HG02870 (cell line): ENCODE data around the gene FGD4.

Experiments used
- ATAC-seq: cut with Tn5 transposase; IDR thresholded peaks from one replicate; pipeline ENCODE4 v1.9.1; 2021; ENCODE audit warnings: mild to moderate bottlenecking, moderate library complexity; ENCODE audit not compliant: unreplicated experiment

FGD4 gene

GRCh38 chr12:32596030-32596429 lies 196.7 kb downstream of the FGD4 start:
- ATAC-seq, result no peak

- ATAC-seq, result no peak
Measured at GRCh38 chr12:32598688-32599087, 199.3 kb downstream of the FGD4 start.

- ATAC-seq, result no peak
Measured at GRCh38 chr12:32600681-32601080, 201.3 kb downstream of the FGD4 start.

- ATAC-seq, result no peak
Measured at GRCh38 chr12:32603071-32603470, 203.7 kb downstream of the FGD4 start.

- peak; percentile 96 for ATAC-seq
Measured at GRCh38 chr12:32603858-32604257, 204.5 kb downstream of the FGD4 start.

GRCh38 chr12:32604565-32604964 lies 205.2 kb downstream of the FGD4 start:
- no peak for ATAC-seq

- no peak for ATAC-seq
Measured at GRCh38 chr12:32605326-32606095, 206.2 kb downstream of the FGD4 start.

- no peak for ATAC-seq
Measured at GRCh38 chr12:32606443-32606842, 207.1 kb downstream of the FGD4 start.

GRCh38 chr12:32609966-32610365 lies 210.6 kb downstream of the FGD4 start:
- ATAC-seq, result peak; percentile 74

GRCh38 chr12:32611986-32612385 lies 212.6 kb downstream of the FGD4 start:
- no peak for ATAC-seq

GRCh38 chr12:32612658-32613614 lies 213.6 kb downstream of the FGD4 start:
- ATAC-seq, result no peak

- no peak for ATAC-seq
Measured at GRCh38 chr12:32615441-32615840, 216.1 kb downstream of the FGD4 start.

GRCh38 chr12:32617534-32617933 lies 218.2 kb downstream of the FGD4 start:
- ATAC-seq, result no peak

GRCh38 chr12:32618115-32618514 lies 218.8 kb downstream of the FGD4 start:
- no peak for ATAC-seq

- no peak for ATAC-seq
Measured at GRCh38 chr12:32627976-32628375, 228.6 kb downstream of the FGD4 start.

- ATAC-seq, result no peak
Measured at GRCh38 chr12:32641287-32641901, 242.0 kb downstream of the FGD4 start.

GRCh38 chr12:32644431-32644830 lies 245.1 kb downstream of the FGD4 start:
- ATAC-seq, result no peak

- ATAC-seq, result no peak
Measured at GRCh38 chr12:32647275-32647674, 247.9 kb downstream of the FGD4 start.

GRCh38 chr12:32650508-32650907 lies 251.2 kb downstream of the FGD4 start:
- no peak for ATAC-seq

GRCh38 chr12:32651151-32651955 lies 252.0 kb downstream of the FGD4 start:
- no peak for ATAC-seq

- ATAC-seq, result no peak
Measured at GRCh38 chr12:32651956-32652210, 252.5 kb downstream of the FGD4 start.
